HEK293 (cell line): ENCODE measurements around the gene TFPT.

Experiments
- CTCF ChIA-PET: fragments of 350-600 bp; formaldehyde crosslinking; extraction: SDS; loops from one replicate; lab custom pipeline; 2021; ENCODE audit warnings: antibody characterized with exemption; lab: Yijun Ruan, JAX
- POLR2A ChIA-PET: fragments of 300-600 bp; formaldehyde crosslinking; extraction: SDS; loops from one replicate; lab custom pipeline; 2020; ENCODE audit warnings: antibody characterized with exemption, inconsistent platforms; lab: Yijun Ruan, JAX
- H3K27ac ChIP-seq: fragments of 200-500 bp; sonication (Bioruptor generic); 2 replicates; pipeline ENCODE4 v1.5.1; 2014; ENCODE audit warnings: low read depth, low read length, control low read depth, inconsistent platforms; ENCODE audit errors: extremely low read depth
- H3K36me3 ChIP-seq, 2 experiments: fragments of 200-500 bp in 1 of 2; sonication (Bioruptor generic) in 1 of 2; 1 replicate in 1 of 2; 2 replicates in 1 of 2; pipeline ENCODE4 v1.5.1; 2014 to 2017; ENCODE audit warnings: inconsistent platforms in 2 of 2, low read length in 2 of 2; ENCODE audit not compliant: control insufficient read depth in 2 of 2, insufficient read depth in 1 of 2
- H3K4me1 ChIP-seq: fragments of 200-500 bp; sonication (Bioruptor generic); 2 replicates; pipeline ENCODE4 v1.5.1; 2014; ENCODE audit warnings: mild to moderate bottlenecking, low read length, inconsistent platforms; ENCODE audit not compliant: control insufficient read depth, insufficient read depth
- H3K4me3 ChIP-seq: 2 replicates; pipeline ENCODE4 v1.5.1; 2011; ENCODE audit warnings: low read depth, mild to moderate bottlenecking, control low read depth, low read length, moderate library complexity
- H3K9me3 ChIP-seq: fragments of 200-500 bp; sonication (Bioruptor generic); 2 replicates; pipeline ENCODE4 v1.5.1; 2014; ENCODE audit warnings: low read depth, low read length, inconsistent platforms; ENCODE audit not compliant: control insufficient read depth, insufficient read depth
- ZNF155 ChIP-seq: fragments of 450-650 bp; formaldehyde crosslinking; IDR thresholded peaks from 2 replicates; pipeline ENCODE4 v1.5.1; 2016; ENCODE audit warnings: missing biosample characterization, missing genetic modification characterization
- ZNF473 ChIP-seq: fragments of 450-650 bp; formaldehyde crosslinking; IDR thresholded peaks from 2 replicates; pipeline ENCODE4 v1.5.1; 2017; ENCODE audit warnings: missing biosample characterization, missing genetic modification characterization

TFPT gene

GRCh38 chr19:54062643-54063042, 52.8 kb downstream of the TFPT start:
- no peak overlapping the region for H3K27ac ChIP-seq
- no peak overlapping the region for H3K4me3 ChIP-seq
- POLR2A ChIA-PET = interaction anchor here (0.7 kb wide), 1 partner anchor 1376 kb away, joined by 5 read pairs; no protein-coding TSS in a partner anchor
- H3K36me3 ChIP-seq = no peaks in the 10 kb centered on the region
- CTCF ChIA-PET = interaction anchor here (0.6 to 1.0 kb wide), 2 partner anchors 33 to 563 kb away, joined by 3 to 5 read pairs; no protein-coding TSS in a partner anchor
- TF ChIP-seq ZNF473 = no peak
- TF ChIP-seq ZNF155 (tag by site-specific recombination) = no peak
- TF ChIP-seq, all 188 proteins: peak for 0
- no peaks in the 10 kb centered on the region for H3K4me1 ChIP-seq
- no peaks in the 10 kb centered on the region for H3K9me3 ChIP-seq
